Mucosa of stomach (tissue), 1 donor: Measurements from ENCODE around the gene CLCN4.

Experiments
- H3K27me3 ChIP-seq: one replicate; pipeline ENCODE4 v1.7.0; 2013; ENCODE audit warnings: mild to moderate bottlenecking, low read length; ENCODE audit not compliant: control insufficient read depth, insufficient read depth
- H3K36me3 ChIP-seq: one replicate; pipeline ENCODE4 v1.7.0; 2013; ENCODE audit warnings: low read length; ENCODE audit not compliant: control insufficient read depth, insufficient read depth
- H3K4me1 ChIP-seq: one replicate; pipeline ENCODE4 v1.7.0; 2013; ENCODE audit warnings: mild to moderate bottlenecking, low read length; ENCODE audit not compliant: control insufficient read depth, insufficient read depth
- H3K4me3 ChIP-seq: one replicate; pipeline ENCODE4 v1.7.0; 2013; ENCODE audit warnings: low read length
- H3K9ac ChIP-seq: one replicate; pipeline ENCODE4 v1.7.0; 2013; ENCODE audit warnings: mild to moderate bottlenecking, low read length, moderate library complexity
- H3K9me3 ChIP-seq: one replicate; pipeline ENCODE4 v1.7.0; 2013; ENCODE audit warnings: mild to moderate bottlenecking, low read length, moderate library complexity; ENCODE audit not compliant: control insufficient read depth
- donor health status: Pancreatic carcinoma.

CLCN4 gene

GRCh38 chrX:10134921-10135320 lies 21.9 kb upstream of the CLCN4 start:
- H3K4me1 ChIP-seq, result no peaks in the 10 kb centered on the region
- no peaks in the 10 kb centered on the region for H3K36me3 ChIP-seq
- no peaks in the 10 kb centered on the region for H3K27me3 ChIP-seq
- no peak overlapping the region for H3K4me3 ChIP-seq
- H3K9me3 ChIP-seq, result no peaks in the 10 kb centered on the region
- H3K9ac ChIP-seq, result no peak overlapping the region

DNA sequence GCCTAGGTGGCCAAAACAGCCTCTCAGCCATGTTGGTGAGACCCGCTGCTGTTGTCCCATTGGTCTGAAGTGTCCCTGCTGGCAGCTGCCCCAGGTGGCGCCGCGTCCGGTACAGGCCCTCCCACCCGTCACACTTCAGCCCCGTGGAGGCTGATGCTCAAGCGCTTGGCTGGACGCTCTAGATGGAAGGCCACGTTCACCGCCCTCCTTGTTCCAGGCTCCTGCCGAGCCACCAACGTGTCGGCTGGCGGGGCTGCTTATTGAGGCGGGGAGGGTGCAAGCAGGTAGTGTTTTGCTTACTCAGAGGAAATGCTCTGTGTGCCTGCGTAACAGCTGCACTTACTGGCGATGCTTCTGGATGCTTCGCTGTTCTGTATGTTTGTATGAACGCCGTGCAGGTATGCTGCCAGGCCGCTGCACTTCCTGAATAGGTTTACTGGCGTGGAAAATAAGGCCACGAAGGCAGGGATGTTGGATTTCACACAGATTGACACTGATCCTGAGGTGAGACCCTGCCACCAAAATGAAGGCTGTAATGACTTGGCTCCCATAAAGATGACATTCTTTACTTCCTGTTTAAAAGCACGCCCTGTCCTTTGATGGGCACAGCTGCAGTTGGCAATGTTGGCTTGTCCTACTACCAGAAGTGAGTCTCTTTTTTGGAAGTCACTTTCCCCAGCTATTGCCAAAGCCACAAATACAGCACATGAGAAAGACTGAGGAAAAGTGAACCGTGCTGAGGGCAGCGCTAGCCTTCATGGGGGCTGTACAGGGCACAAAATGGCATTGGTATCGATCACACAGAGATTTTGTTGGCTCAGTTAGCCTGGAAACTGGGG lies 21.0 kb upstream of the CLCN4 start:
- no peaks in the 10 kb centered on the region for H3K27me3 ChIP-seq
- no peaks in the 10 kb centered on the region for H3K36me3 ChIP-seq
- H3K4me1 ChIP-seq, result no peaks in the 10 kb centered on the region
- H3K9me3 ChIP-seq, result no peaks in the 10 kb centered on the region
- H3K4me3 ChIP-seq, result no peak overlapping the region
- no peak overlapping the region for H3K9ac ChIP-seq

GRCh38 chrX:10138726-10139125 lies 18.0 kb upstream of the CLCN4 start:
- H3K36me3 ChIP-seq, result no peaks in the 10 kb centered on the region
- H3K4me3 ChIP-seq, result no peak overlapping the region
- H3K9me3 ChIP-seq, result no peaks in the 10 kb centered on the region
- H3K27me3 ChIP-seq, result no peaks in the 10 kb centered on the region
- no peaks in the 10 kb centered on the region for H3K4me1 ChIP-seq
- H3K9ac ChIP-seq, result no peak overlapping the region

DNA sequence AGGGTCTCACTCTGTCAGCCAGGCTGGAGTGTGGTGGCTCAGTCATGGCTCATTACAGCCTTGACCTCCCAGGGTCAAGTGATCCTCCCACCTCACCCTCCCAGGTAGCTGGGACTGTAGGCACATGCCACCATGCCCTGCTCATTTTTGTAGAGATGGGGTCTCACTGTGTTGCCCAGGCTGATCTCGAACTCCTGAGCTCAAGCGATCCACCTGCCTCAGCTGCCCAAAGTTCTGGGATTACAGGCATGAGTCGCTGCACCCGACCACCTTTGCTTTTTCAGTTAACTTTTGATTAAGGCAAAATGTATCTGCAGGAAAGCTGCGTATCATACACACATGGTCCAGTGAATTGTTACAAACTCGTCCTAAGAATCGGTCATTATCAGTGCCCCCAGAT lies 16.5 kb upstream of the CLCN4 start:
- no peaks in the 10 kb centered on the region for H3K36me3 ChIP-seq
- no peaks in the 10 kb centered on the region for H3K27me3 ChIP-seq
- no peaks in the 10 kb centered on the region for H3K9me3 ChIP-seq
- H3K4me3 ChIP-seq, result no peak overlapping the region
- H3K9ac ChIP-seq, result no peak overlapping the region
- no peaks in the 10 kb centered on the region for H3K4me1 ChIP-seq

DNA sequence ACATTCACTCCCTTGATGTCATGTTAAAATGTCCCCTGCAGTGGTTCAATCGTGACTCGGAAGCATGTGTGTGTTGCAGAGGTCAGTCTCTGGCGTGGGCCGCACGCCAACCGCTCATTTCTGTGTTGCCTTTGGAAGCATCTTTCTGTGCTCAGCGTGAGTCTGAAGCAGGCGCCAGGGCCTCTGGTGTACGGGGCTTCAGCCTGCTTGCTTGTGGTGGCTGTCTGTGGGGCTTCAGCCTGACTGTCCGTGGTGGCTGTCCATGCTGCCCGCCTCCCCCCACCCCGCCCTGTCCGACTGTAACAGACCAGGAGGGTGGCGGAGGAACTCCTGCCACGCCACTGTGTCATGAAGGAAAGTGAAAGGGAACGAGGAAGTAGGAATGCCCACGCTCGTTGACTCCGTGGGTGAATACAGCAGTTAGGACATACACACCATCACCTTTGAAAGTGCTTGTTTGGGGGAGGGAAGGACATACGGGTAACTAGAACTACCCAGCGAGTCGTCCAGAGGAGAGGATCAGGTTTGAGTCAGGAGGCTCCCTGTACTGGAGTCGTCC lies 14.7 kb upstream of the CLCN4 start:
- H3K4me3 ChIP-seq, result no peak overlapping the region
- no peak overlapping the region for H3K9ac ChIP-seq
- H3K9me3 ChIP-seq, result no peaks in the 10 kb centered on the region
- H3K27me3 ChIP-seq, result no peaks in the 10 kb centered on the region
- H3K4me1 ChIP-seq, result no peaks in the 10 kb centered on the region
- H3K36me3 ChIP-seq, result no peaks in the 10 kb centered on the region

GRCh38 chrX:10143071-10143983 lies 13.4 kb upstream of the CLCN4 start:
- no peaks in the 10 kb centered on the region for H3K9me3 ChIP-seq
- H3K4me3 ChIP-seq, result no peak overlapping the region
- no peaks in the 10 kb centered on the region for H3K36me3 ChIP-seq
- no peak overlapping the region for H3K9ac ChIP-seq
- H3K4me1 ChIP-seq, result no peaks in the 10 kb centered on the region
- H3K27me3 ChIP-seq, result no peaks in the 10 kb centered on the region

- Histone ChIP-seq H3K9ac (no peak overlapping the region), H3K9me3 (no peaks in the 10 kb centered on the region), H3K27me3 (no peaks in the 10 kb centered on the region), H3K4me1 (no peaks in the 10 kb centered on the region), H3K36me3 (no peaks in the 10 kb centered on the region), H3K4me3 (no peak overlapping the region)
Observed at GRCh38 chrX:10146346-10146745, 10.4 kb upstream of the CLCN4 start.

DNA sequence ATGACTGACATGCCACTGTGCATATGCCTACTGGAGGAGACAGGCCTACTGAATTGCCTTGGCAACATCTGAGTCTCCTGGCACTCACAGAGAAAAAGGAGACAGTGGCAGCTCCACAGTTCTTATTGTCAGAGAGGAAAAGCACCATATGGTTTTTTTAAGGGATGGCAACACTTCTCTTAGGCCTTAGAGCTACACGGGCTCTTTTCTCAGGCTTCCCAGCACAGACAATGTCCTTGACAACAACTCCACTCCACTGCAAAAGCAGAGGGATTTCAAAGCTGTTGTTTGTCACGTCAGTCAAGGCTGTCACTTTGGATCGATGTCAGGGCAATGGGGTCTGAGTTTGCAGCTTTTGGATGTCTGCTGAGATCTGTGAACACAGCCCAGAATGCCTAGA lies 4.7 kb upstream of the CLCN4 start:
- Histone ChIP-seq H3K4me3 (no peak overlapping the region), H3K9me3 (no peaks in the 10 kb centered on the region), H3K36me3 (no peaks in the 10 kb centered on the region), H3K9ac (no peak overlapping the region), H3K27me3 (no peaks in the 10 kb centered on the region), H3K4me1 (no peaks in the 10 kb centered on the region)

DNA sequence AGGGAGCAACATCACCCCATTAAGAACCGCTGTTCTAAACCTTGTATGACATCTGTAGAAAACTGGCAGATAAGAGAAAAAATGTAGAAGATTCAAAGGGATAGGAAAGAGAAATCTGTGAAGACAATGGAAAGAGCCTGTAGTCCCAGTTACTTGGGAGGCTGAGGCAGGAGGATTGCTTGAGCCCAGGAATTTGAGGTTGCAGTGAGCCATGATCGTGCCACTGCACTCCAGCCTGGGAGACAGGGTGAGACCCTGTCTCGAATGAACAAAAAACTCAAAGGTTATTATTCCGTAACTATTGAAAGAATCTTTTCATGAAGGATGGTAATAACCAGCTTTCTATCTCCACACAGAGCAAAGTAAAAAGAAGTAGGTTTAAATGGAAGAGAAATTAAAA lies 1.6 kb upstream of the CLCN4 start:
- Histone ChIP-seq H3K27me3 (no peaks in the 10 kb centered on the region), H3K9ac (no peak overlapping the region), H3K4me3 (no peak overlapping the region), H3K36me3 (no peaks in the 10 kb centered on the region), H3K4me1 (no peaks in the 10 kb centered on the region), H3K9me3 (no peaks in the 10 kb centered on the region)

GRCh38 chrX:10157032-10157341 lies 212 bp downstream of the CLCN4 start:
- Histone ChIP-seq H3K9me3 (no peaks in the 10 kb centered on the region), H3K4me1 (no peaks in the 10 kb centered on the region), H3K36me3 (no peaks in the 10 kb centered on the region), H3K9ac (peak overlapping the region; percentile 38), H3K4me3 (peak overlapping the region; percentile 14), H3K27me3 (no peaks in the 10 kb centered on the region)

- H3K4me1 ChIP-seq, result no peaks in the 10 kb centered on the region
- no peak overlapping the region for H3K9ac ChIP-seq
- no peaks in the 10 kb centered on the region for H3K36me3 ChIP-seq
- no peaks in the 10 kb centered on the region for H3K27me3 ChIP-seq
- no peaks in the 10 kb centered on the region for H3K9me3 ChIP-seq
- H3K4me3 ChIP-seq, result no peak overlapping the region
Observed at GRCh38 chrX:10157543-10157942, 768 bp downstream of the CLCN4 start.
